Measurements from ENCODE around the gene OSBPL2.

The OSBPL2 gene

DNA sequence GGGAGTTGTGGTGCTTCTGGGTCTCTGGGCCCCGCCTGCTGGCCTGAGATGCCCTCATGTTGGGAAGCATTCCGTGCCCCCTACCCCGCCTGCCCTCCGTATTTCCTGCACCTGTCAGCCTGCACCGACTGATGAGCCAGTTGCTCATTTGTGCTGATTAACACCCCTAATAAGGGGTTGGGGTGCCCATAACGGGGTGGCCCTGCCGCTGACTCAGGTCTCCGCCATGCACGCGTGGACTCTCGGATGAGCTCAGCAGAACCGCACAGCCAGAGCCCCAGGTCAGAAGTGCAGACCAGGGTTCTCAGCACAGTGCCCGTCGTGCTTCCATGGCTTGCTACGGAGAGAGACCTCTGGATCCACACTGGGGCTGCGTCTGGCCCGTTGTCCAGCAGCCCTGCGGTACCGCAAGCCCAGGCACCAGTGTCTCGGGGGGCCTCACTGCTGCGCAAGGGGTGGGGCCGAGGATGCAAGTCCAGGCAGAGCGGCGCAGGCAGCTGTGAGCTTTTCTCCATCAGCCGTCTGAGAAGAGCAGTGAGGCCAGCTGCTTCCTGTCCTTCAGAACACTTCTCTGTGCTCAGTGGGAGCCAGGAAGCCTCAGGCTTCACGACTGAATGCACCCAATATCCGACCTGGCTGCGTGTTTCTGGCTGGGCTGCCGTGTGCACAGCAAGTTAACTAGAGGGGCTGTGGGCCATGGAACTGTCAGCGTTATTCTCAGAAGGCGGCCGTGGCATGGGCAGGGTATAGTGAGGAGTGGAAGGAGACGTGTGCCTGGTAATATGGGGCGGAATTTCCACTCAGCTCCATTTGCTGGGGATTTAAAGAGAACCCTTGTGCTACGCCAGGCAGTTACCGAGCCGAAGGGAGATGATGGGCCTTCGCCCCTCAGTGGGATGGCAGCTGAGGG is 36.9 kb upstream of the OSBPL2 start:
- no peaks in the 10 kb centered on the region for H3K9me3 Mint-ChIP-seq
- H3K27me3 Mint-ChIP-seq = no peaks in the 10 kb centered on the region
- H3K4me1 Mint-ChIP-seq = no peaks in the 10 kb centered on the region
- no peak for ATAC-seq
- no peak for DNase-seq
- H3K27ac Mint-ChIP-seq = no peak overlapping the region
- no peak overlapping the region for H3K4me3 Mint-ChIP-seq

DNA sequence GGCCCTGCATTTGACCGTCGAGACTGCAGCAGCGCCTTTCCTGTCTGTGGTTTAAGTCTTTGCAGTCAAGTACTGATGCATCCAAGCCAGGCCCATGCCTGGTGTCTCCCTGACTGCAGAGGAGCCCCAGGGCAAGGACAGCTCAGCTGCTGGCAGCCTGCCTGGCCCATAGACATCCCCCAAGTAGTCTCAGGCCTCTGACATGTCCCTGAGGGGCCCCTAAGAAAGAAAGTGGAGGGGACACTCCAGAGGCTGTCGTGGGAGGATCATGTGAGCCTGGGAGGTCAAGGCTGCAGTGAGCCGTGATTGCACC is 36.3 kb upstream of the OSBPL2 start:
- Mint-ChIP-seq H3K27ac (no peak overlapping the region), H3K9me3 (no peaks in the 10 kb centered on the region), H3K4me3 (no peak overlapping the region), H3K27me3 (no peaks in the 10 kb centered on the region), H3K4me1 (no peaks in the 10 kb centered on the region)
- ATAC-seq = no peak
- DNase-seq = no peak

DNA sequence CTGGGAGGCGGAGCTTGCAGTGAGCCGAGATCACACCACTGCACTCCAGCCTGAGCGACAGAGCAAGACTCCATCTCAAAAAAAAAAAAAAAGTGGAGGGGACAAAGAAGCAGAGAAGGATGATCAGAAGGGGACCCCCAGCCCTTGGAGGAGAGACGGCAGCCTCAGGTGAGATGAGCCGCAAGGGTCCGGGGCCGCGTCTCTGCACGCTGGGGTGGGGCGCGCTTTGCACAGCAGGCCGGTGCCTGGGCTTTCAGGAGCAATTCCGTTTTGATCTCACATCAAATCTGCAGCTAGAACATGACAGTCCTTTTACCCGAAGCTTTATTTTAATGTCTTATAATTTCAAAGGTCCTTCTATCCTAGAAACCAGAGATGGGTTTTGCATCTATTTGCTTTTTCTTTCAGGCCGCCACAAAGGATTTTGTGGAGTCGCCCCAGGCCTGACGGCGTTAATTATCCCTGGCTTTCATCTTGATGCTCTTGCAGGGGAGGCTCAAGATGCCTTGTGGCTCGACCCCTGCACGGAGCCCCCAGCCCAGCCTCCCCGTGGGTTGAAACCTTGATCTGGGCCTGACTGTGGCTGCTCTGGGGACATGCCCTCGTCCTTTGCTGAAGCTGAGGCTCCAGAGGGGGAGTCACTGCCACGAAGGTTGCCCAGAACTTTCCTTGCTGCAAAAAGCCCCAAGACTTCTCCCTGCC is 35.5 kb upstream of the OSBPL2 start:
- H3K27me3 Mint-ChIP-seq = no peaks in the 10 kb centered on the region
- H3K27ac Mint-ChIP-seq = no peak overlapping the region
- ATAC-seq = no peak

DNA sequence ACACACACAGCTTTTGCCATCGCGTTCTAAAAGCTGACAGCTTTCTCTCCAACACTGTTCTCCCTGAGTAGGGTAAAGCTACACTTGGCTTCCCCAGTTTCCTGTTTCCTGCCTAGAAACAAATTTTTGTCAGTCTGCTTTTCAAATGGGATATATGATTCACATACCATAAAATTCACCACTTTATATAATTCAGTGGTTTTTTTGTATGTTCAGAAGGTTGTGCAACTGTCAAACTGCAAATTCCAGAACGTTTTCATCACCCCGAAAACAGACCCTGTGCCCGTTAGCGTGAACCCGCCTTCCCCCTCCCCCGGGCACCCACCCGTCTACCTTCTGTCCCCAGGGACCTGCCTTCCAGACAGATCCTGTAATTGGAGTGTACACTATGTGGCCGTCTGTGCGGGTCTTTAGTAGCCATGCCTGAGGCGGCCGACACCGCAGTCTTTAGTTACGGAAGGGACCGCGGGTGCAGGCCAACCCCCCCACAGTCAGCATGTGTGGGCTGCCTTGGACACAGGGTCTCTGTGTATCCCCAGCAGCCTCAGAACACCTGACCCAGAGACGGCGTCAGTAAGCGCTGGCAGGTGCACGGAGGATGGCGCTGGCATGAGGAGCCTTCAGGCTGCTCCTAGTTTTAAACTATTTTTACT is 34.8 kb upstream of the OSBPL2 start:
- H3K9me3 Mint-ChIP-seq = no peaks in the 10 kb centered on the region
- H3K27me3 Mint-ChIP-seq = no peaks in the 10 kb centered on the region

More for the DNA sequence above, 35.5 kb upstream of the OSBPL2 start:
- no peaks in the 10 kb centered on the region for H3K4me1 Mint-ChIP-seq
- DNase-seq = no peak
- no peaks in the 10 kb centered on the region for H3K9me3 Mint-ChIP-seq
- H3K4me3 Mint-ChIP-seq = no peak overlapping the region

DNA sequence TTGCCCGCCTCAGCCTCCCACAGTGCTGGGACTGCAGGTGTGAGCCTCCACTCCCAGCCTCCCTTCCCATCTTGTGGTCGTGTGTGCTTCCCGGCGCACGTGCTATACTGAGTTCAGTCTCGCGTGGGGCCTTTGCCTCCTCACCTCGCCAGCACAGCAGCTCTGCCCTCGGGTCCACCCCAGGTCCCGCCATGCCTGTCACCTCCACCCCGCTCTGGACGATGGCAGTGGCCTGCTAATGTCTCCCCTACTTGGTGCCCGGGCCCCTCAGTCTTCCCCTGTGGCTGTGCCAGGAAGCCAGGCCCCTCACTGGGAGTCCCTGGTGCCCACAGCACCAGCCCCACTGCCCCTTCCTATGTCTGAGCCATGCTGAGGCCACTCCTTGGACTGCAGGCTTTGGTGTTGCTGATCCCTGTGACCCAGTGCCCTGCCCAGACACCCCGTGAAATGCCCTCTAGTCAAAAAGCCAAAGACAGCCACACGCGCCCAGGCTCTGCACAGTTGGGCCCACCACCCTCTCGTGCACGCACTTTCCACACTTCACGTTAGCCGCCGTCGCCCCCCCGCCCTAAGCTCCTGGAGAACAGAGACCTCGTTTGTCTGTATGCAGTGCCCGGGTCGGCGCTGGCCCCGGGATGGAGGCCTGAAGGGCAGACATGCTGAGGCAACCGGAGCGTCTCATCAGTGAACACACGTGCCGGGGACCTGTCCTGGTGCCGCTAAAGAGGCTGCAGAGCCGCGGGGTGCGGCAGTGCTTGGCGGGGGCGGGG is 32.5 kb upstream of the OSBPL2 start:
- no peak overlapping the region for H3K27ac Mint-ChIP-seq
- H3K9me3 Mint-ChIP-seq = no peaks in the 10 kb centered on the region
- DNase-seq (no peak), ATAC-seq (no peak)
- H3K27me3 Mint-ChIP-seq = no peaks in the 10 kb centered on the region
- H3K4me3 Mint-ChIP-seq = no peak overlapping the region
- H3K4me1 Mint-ChIP-seq = no peaks in the 10 kb centered on the region

More for the DNA sequence above, 34.8 kb upstream of the OSBPL2 start:
- no peak for DNase-seq
- Mint-ChIP-seq H3K4me3 (no peak overlapping the region), H3K4me1 (no peaks in the 10 kb centered on the region), H3K27ac (peak overlapping the region; percentile 15 to 53)
- no peak for ATAC-seq

DNA sequence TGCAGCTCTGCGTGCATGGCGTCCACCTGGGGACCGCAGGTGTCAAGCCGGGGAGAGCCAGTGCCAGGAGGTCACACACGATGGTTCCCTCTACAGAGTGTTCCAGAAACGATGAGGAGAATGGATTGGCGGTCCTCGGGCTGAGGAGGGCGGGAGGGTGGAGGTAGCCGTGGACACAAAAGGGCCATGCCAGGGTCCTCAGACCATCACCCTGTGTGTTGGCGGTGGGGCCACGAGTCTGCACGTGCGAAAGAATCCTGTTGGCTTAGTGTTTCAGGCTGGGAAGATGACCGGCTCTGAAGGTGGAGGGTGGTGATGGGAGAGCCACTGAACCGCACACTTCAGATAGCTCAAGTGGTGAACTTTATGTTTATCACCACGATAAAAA is 31.9 kb upstream of the OSBPL2 start:
- no peaks in the 10 kb centered on the region for H3K9me3 Mint-ChIP-seq
- no peaks in the 10 kb centered on the region for H3K4me1 Mint-ChIP-seq
- no peak overlapping the region for H3K27ac Mint-ChIP-seq
- H3K27me3 Mint-ChIP-seq = no peaks in the 10 kb centered on the region
- H3K4me3 Mint-ChIP-seq = no peak overlapping the region
- no peak for DNase-seq
- ATAC-seq = no peak

DNA sequence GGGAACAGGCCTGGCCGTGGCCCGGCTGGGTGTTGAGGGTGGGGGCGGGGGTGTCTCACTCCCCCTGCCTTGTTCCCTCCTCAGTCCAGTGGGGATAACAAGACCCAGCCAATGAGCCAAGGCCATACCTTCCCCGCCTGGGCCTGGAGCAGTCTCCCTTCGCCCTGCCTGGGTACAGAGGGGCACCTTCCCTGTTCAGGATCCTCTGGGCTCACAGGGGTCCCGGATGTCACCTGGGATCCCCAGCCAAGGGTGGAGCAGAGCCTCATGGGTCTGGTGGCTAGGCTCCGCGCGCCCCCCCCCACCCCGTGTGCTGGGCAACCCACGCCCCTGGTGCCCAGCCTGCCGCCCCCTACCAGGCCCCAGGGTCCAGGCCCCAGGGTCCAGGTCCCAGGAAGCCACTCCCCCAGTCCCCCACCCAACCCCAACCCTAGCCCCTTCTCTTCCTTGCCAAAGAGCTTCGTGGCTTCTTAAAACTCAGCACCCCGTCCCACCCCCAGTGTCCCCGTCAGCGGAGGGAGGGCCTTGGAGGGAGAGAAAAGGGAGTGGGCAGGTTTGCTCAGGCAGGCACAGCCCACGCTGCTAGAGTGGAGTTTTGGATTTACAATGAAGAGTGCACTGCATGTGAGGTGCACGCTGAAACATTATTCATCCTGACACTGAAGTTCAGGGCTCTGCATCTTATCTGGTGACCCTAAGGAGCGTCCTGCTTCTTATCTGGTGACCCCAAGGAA is 30.1 kb upstream of the OSBPL2 start:
- no peak overlapping the region for H3K4me3 Mint-ChIP-seq
- H3K4me1 Mint-ChIP-seq = no peaks in the 10 kb centered on the region
- DNase-seq (no peak), ATAC-seq (peak; percentile 22)
- peaks cover 10% of the 10 kb centered on the region for H3K27me3 Mint-ChIP-seq
- H3K9me3 Mint-ChIP-seq = no peaks in the 10 kb centered on the region
- H3K27ac Mint-ChIP-seq = peak overlapping the region in 1 of 2 donors; percentile 71

DNA sequence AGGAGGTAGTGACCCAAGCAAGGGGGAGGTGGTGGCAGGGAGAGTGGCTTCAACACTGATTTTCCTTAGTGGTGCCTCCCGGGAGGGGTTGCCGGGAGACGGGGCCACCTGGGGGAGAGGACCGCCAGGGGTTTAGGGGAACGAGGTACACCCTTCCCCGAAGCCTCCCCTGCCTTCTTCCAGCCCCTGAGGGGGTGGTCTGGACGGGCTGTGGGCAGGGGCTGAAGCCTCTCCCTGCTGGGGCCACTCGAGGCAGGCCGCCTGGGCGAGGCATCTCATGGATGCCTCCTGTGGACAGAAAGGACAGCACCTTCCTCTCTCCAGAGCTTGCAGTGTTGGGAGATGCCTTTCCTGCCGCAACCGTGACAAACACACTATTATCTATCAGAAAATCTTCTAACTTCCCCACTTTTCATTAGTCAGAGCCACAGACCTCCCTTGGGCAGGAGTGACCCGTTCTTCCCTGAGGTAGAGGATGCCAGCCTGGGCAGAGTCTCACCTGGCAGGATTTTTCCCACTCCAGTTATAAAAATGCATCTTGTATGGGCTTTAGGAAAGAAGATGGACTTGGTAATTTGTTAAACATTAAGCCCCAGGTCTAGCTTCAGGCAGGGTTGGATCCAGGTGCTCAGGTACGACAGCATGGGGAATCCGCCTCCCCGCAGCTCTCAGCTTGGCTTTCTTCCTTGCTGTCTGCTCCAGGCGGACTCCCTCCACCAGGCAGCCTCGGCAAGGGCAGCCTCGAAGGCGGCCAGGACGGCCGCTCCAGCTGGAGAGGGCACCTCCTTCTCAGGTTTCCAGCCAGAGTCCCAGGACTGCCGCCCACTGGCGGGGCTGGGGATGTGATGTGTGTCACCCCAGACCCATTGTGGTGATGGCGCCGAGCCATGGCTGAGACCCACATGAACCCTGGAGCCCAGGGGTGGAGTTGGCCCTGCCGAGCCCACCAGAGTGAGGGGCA is 29.2 kb upstream of the OSBPL2 start:
- H3K9me3 Mint-ChIP-seq = no peaks in the 10 kb centered on the region
- H3K4me3 Mint-ChIP-seq = no peak overlapping the region
- no peak for ATAC-seq
- peaks cover 16% of the 10 kb centered on the region for H3K27me3 Mint-ChIP-seq
- no peak overlapping the region for H3K27ac Mint-ChIP-seq
- no peak for DNase-seq
- no peaks in the 10 kb centered on the region for H3K4me1 Mint-ChIP-seq

DNA sequence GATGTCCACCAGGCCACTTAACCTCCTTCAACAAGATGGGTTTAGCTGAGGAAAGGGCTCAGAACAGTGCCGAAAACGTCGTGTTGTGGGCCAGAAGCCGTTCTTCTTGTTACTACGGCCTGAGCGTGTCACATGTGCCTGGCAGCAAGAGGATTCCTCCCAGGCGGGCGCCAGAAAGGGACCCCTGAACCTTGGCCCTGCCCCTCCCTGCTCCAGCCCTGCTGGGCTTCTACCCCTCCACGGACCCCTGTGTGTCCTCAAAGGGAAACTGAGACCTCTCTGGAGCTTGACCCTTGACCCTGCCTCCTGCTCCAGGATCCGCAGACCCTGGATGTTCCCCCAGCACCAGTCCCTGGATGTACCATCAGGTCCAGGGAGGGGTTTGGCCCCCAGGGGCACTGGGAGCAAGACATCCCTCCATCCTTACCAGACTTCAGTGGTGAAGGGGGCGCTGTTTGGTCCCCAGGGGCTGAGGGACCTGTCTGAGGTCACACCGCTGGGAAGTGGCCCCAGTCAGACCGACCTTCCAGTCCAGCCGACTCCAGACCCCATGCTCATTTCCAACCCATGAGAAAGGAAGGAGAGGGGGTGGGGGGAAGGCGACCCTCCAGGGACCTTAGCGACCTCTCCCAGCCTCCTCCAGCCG is 28.3 kb upstream of the OSBPL2 start:
- no peak for DNase-seq
- Mint-ChIP-seq H3K9me3 (no peaks in the 10 kb centered on the region), H3K27me3 (peaks cover 25% of the 10 kb centered on the region), H3K4me1 (no peaks in the 10 kb centered on the region), H3K27ac (no peak overlapping the region), H3K4me3 (no peak overlapping the region)
- ATAC-seq = no peak

DNA sequence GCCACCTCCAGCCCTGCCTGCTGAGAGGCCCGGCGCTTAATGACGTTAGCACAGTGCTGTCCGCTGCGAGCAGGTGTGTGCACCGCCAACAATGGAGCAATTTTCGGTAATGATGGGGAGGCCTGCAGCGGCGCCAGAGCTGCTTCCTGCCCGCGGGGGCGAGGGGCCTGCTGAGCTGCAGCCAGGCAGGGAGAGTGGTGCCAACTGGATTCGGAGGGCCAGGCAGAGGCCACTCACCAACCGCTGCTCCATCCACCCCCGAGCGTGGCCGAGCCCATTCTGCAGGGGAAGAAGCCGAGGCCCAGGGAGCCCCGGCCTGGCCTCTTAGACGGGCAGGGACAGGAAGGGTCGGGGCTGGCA is 27.8 kb upstream of the OSBPL2 start:
- peaks cover 30% of the 10 kb centered on the region for H3K27me3 Mint-ChIP-seq
- ATAC-seq = no peak
- no peaks in the 10 kb centered on the region for H3K4me1 Mint-ChIP-seq
- no peak overlapping the region for H3K27ac Mint-ChIP-seq
- no peak overlapping the region for H3K4me3 Mint-ChIP-seq
- DNase-seq = no peak
- H3K9me3 Mint-ChIP-seq = no peaks in the 10 kb centered on the region

DNA sequence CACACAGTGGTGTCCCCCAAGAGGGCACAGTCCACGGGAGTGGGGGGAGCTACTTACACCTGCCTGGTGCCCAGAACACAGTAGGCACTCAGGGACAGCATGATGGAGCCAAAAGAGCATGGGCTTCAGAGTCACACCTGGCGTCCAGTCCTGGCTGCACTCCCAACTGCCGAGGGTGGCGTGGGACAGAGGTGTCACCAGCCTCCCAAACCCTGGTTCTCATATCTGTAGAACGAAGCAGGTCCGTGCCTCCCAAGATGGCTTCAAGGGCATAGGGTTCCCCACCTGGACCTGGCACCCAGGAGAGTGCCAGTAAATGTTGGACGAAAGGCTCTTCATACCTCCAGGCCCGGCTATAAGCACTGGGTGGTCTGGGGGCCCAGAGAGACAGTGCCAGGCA is 27.1 kb upstream of the OSBPL2 start:
- ATAC-seq (no peak), DNase-seq (no peak)
- no peak overlapping the region for H3K4me3 Mint-ChIP-seq
- H3K9me3 Mint-ChIP-seq = no peaks in the 10 kb centered on the region
- H3K27me3 Mint-ChIP-seq = peaks cover 36% of the 10 kb centered on the region
- no peaks in the 10 kb centered on the region for H3K4me1 Mint-ChIP-seq
- H3K27ac Mint-ChIP-seq = no peak overlapping the region

DNA sequence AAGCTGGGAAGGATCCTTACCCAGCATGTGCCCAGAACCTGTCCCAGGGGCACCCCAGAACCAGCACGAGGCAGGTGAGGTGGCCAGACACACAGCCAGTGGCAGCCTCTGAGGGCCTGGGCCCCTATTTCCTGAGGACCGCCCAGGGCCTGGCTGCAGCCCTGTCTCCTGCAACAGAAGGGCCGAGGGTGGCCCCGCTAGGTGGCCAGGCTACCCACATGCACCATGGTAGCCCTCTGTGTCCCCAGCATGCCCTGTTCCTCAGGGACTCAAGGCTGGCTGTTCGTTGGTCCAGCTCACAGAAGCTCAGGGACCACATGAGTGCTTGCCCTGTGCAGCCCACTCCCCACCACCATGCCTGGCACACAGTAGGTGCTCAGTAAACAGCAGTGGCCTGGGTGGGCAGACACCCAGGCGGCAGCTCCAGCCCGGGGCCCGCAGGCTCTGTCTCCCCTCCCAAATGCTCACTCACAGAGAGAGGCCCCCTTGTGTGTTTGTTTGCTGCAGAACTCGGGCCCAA is 26.5 kb upstream of the OSBPL2 start:
- H3K4me3 Mint-ChIP-seq = no peak overlapping the region
- no peaks in the 10 kb centered on the region for H3K9me3 Mint-ChIP-seq
- H3K27me3 Mint-ChIP-seq = peaks cover 36% of the 10 kb centered on the region
- H3K27ac Mint-ChIP-seq = no peak overlapping the region
- DNase-seq (no peak), ATAC-seq (no peak)
- H3K4me1 Mint-ChIP-seq = no peaks in the 10 kb centered on the region

DNA sequence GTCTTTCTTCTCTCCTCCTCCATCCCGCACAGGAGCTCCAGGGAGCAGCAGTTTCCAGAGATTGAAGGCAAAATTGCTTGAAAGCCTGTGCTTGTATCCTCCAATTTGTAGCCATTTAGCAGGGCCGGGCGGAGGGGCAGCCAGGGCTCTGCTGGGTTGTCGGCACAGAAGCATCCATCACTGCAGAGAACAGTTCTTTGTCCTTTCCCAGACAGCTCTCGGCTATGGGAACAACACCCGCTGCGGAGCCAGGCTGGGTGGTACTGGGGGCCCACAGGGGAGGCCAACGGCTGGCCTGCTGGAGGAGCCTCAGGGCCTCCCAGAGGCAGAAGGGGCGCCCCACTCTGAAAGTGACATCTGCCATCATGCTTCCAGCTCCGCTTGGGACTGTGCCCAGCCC is 26.0 kb upstream of the OSBPL2 start:
- no peak for DNase-seq
- Mint-ChIP-seq H3K4me1 (no peaks in the 10 kb centered on the region), H3K27ac (no peak overlapping the region), H3K9me3 (no peaks in the 10 kb centered on the region), H3K27me3 (peaks cover 41% of the 10 kb centered on the region), H3K4me3 (no peak overlapping the region)
- no peak for ATAC-seq

DNA sequence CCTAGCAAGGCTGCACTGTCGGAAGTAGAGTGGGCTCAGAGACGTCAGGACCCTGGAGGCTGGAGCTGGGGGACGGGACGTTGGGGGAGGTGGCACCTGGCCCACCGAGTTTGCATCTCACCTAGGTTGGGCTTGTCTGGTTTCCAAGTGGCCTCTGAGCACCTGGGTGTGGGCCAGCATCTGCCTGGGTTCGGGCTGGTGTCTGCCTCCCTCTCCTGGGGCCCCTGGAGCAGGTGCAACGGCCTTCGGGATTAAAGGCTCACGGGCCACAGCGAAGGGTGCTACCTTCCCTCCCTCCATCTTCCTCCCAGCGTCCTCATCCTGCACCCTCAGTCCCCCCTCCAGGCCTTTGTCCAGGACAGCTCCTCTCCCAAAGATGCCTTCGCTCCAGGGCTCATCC is 24.3 kb upstream of the OSBPL2 start:
- Mint-ChIP-seq H3K27me3 (peaks cover 59% of the 10 kb centered on the region), H3K9me3 (no peaks in the 10 kb centered on the region), H3K4me1 (peaks cover 3% of the 10 kb centered on the region), H3K27ac (no peak overlapping the region), H3K4me3 (no peak overlapping the region)
- DNase-seq (no peak), ATAC-seq (no peak)

Measured in stimulated activated naive CD8-positive, alpha-beta T cell treated with anti-CD3 and anti-CD28 coated beads, Interleukin-15, amount 100 ng/mL, for 72 hours (primary cell).